Stimulated activated CD4-positive, alpha-beta T cell treated with anti-CD3 and anti-CD28 coated beads, Interleukin-1b, Interleukin-23, amount 100 ng/mL, for 24 hours (primary cell): ENCODE measurements around the gene WDFY1.
A peak's percentile ranks its signal among the peaks of the same experiment; 100 is the strongest.

Experiments
- DNase-seq, 4 experiments: peaks; one replicate each; pipeline ENCODE4 v3.0.0-alpha.2; 2020; ENCODE audit warnings: low read depth in 4 of 4, low spot score in 1 of 4

The WDFY1 gene

DNA sequence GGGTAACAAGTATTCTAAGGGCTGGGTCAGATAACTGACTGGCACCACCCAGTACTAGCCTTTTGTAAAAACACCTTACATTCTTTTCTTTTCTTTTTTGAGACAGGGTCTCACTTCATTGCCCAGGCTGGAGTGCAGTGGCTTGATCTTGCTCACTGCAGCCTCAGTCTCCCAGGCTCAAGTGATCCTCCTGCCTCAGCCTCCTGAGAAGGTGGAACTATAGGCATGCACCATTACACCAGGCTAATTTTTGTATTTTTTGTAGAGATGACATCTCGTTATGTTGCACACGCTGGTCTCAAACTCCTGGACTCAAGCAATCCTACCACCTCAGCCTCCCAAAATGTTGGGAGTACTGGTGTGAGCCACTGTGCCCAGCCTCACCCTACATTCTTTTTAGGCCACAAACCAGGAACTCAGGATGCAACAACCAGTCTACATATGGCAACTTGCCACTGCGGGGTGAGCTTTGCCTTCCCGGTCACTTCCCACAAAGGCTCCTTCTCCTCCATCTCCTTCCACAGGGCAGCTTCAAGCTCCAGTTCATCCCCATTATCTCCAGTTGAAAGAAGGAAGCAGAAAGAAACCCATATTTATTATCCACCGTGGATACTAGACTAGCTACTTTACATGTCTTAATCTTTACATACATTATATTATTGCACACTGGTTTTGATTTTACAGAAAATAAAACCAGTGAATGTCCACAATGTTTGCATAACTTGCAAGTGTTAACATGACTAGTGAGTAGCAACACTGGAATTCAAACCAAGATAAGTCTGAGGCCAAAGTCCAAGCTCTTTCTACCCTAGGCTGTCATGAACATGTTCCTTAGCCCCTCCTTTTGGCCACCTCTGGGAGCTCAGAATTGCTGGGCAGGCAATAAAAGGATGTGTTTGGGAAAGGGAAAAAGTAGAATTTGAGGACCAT is 84.1 kb downstream of the WDFY1 start:
- DNase-seq, result no peak

DNA sequence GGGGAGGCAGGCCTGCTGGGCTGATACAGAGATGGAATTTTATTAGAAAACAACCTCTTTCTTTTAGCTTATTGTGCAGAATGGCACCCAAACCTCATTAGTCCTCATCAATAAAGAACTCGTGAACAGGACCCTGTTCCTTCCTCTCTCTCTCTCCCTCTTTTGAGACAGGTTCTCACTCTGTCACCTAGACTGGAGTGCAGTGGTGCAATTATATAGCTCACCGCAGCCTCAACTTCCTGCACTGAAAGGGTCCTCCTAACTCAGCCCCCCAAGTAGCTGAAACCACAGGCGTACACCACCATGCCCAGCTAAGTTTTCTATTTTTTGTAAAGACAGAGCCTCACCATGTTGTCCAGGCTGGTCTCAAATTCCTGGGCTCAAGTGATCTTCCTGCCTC is 86.1 kb downstream of the WDFY1 start:
- DNase-seq, result no peak

DNA sequence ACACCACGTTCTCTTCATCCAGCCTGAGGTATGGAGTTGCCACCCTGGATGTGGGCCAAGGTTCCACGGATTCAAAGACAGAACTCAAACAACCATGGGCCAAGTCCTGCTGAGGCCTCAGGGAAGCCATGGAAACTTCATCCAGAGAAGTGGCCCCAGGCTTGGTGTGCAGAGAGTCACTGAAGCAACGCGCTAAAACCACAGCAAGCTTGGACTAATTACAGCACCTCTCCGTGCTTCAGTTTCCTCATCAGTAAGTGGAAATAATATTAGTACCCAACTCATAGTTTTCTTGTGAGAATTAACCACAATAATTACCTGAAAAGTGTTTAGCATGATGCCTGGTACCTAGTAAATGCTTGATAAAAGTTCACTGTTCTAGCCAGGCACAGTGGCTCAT is 88.6 kb downstream of the WDFY1 start:
- no peak for DNase-seq

DNA sequence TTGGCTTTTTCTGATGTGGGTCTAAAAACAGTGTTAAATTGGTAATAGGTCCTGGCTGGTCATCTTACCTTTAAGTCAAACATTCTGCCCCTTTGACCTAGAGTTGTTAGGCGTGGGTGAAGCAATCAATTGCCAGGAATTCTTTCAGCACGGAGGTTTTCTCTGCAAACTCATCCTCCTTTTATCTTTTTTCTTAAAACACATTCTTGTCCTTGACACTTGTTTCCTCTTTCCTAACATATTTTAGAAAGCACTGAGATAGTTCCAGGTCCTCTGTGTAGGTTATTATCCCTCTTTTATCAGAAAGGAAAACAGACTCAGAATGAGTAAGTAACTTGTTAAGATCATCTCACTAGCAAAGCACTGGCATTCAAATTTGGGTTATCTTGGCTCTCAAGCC is 89.1 kb downstream of the WDFY1 start:
- no peak for DNase-seq

DNA sequence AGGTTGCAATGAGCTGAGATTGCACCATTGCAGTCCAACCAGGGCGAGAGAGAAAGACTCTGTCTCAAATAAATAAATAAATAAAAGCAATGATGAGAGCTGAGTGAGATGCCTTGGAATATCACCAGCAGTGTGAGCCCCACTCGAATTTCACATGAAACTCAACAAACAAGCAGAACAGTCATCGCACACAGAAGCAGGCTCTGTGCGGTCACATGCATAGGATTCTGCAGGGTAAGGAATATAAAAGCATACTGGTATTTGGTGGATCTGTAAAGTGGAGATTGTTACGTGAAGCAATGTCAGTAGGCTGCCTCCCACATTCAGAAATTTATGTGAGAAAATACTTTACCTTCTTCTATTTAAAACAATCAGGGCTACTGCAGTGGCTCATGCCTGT is 89.7 kb downstream of the WDFY1 start:
- no peak for DNase-seq

DNA sequence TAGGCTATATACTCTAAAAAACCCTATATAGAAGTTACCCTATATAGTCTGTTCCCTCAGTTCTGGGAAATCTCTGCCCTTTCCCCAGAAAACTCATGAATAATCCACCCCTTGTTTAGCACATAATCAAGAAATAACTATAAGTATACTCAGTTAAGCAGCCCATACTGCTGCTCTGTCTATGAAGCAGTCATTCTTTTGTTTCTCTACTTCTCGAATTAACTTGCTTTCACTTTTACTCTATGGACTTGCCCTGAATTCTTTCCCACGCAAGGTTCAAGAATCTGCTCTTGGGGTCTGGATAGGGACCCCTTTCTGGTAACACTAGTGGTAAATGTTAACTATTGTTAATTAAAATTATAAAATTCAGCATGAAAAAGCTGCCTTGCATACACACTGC is 90.4 kb downstream of the WDFY1 start:
- no peak for DNase-seq

DNA sequence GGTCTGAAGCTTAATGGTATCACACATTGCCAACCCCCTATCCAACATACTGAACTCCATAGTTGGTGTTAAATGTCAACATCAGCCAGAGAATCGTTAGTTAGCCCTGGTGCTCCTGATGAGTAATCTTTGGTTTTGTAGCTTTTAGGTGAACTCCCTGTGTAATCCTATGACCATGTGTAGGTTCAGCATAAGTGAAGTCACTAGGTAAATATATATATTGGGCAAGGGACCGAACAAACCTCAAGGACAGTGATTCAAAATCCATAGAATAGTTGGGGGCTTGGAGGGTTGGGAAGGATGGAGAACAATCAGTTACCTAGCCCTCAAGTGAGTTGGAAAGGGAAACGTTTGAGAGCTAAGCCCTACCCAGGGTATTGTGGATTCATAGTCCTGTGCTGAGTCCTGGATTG is 91.7 kb downstream of the WDFY1 start:
- DNase-seq, result no peak

DNA sequence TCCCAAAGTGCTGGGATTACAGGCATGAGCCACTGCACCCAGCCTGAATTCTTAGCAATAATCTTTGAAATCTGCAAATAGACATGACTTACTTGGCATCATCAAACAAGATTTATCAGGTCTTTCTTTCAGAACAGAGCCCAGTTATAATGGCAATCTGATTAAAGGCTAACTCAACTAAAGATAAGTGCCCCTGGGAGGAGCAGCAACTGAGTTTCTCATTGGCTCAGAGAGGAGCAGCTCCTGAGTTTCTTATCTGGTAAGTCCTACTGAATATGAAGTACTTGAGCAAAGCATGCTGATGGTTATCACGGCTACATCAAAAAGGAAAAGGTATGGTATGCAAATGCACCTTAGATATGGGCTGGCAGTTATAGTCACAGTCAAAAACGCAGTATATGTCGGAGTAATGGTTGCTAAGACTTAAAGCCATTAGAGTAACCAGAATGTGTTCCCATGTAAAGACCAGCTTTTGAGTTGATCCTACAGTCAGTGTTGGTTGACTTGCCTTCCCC is 92.8 kb downstream of the WDFY1 start:
- DNase-seq, result no peak

DNA sequence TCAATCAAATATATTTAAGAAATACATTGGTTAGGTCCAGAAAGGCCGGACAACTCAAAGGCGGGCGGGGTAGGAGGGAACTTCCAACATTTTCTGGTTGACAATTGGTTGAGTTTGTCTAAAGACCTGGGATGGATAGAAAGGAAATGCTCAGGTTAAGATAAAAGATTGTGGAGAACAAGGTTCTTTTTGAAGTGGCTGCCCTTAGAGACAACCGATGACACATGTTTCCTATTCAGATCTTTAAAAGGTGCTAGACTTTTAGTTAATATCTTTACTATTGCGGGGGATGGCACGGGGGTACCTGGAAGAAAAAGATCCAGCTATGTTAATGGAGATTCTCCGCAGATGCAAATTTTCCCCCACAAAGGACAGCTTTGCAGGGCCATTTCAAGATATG is 97.7 kb downstream of the WDFY1 start:
- no peak for DNase-seq

DNA sequence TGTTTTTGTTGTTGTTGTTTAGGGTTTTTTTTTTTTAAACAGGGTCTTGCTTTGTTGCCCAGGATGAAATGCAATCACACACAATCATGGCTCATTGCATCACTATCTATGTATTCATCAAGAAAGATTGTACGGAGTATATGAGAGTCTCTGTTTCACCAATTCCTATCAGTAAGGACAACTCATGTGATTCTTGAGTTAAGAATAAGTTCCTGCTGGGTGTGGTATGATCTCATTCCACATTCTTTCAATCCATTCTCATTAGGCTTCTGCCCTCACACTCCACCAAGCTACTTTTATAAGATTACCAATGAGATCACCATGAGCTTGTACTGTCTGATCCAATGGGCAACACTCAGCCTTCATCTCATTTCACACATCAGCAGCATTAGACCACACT is 98.6 kb downstream of the WDFY1 start:
- no peak for DNase-seq

DNA sequence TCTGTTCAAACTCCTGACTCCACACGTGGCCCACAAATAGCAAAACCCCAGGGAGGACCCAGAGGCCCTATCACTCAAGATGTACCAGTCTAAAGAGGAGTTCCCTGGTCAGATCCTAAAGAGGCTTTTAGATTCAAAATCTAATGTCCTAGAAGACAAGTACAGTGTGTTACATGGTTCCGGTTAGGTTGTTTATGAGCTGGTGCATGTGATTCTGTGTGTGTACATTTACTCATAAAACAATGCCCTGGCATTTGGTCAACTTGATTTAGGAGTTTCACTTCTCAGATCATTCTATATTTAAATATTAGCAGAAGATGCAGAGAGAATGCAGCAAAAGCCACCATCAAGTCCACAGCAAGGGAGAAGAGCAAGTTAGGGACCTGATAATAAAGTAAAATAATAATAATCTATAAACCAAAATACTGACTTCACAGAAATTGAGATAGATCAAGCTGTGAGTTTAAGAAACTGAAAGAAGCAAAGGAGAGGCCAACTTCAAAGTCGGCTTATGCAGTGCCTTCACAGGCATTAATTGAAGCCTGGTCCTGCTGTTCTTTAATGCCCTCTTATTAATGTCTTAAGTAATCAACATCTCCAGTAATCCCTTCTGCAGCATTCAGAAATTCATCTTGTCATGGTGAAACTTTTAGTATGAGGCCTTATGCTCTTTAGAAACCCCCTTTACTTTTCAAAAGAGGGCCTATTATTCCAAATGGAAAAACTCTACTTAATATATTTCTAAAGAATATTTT is 103.5 kb downstream of the WDFY1 start:
- DNase-seq, result no peak

DNA sequence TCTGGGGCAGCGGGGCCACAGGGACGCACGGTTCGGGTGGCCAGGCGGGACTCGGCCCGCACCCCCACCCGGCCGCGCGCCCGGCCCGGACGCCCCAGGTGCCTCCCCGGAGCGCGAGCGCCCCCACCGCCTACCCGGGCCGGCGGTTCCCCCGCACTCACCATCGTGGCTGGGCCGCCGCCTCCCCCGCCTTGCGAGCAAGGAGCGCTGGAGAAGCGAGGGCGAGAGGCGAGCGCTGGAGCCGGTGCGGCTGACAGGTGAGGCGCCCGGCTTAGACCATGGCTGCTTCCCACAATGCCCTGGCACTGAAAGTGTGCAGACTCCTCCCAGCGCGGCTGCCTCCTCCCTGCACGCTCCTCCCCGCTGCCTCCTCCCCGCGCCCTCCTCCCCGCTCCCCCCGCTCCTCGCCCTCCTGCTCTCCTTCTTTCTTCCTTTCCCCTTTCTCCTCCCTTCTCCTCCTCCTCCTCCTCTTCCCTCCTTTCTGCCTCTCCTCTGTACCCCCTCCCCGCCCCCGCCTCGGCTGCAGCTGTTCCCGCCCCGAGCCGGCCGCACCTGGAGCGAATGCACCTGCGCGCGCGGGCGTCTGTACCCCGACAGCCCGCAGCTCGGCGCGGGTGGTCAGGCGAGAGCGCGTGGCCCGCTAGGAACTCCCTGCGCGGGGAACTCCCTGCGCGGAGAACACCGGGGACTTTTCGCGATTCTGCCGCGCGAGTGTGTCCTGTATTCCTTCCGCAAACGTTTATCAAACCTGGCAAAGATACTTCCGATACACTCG is 107.7 kb downstream of the WDFY1 start, which contains the start of gene AP1S3:
Gene AP1S3, minus strand, starts transcription at position 296 of the 775 bp plus-strand sequence. Its CDS starts 132 bp downstream, at position 164.
- peak; percentile 34 to 69 (median 54) for DNase-seq

DNA sequence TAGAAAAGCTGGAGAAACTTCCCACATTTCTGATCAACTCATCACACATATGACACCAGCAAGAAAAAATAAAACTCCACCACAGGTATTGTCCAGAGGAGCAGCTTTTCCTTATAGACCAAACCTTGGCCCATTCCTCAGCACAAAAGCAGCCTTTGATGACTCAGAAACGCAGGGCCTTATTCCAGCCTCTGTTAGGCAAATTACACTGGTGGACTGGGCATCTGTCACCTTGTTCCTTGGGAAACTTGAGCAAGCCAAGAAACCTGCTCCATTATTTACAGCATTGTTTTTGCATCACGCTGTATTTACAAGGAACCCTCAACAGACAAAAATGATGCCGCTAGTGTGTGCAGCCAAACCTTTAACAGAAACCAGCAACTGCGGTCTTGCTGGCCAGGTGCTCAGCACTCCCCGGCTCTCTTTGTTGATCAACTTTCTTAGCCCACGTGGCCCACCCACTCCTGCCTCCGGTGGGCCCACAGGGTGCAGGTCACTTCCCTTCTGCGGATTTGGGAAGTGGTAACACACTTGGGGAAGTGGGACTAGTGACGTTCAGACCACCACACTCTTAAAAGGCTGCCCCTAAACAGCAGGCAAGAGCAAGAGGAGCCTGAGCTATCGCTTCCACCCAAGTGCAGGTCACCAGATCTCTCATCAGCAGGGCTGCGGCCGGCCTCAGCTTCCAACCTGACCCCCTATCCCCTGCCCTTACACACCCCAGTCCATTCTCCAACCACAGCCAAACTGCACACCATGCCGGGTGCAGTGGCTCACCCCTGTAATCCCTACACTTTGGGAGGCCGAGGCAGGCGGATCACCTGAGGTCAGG is 109.2 kb downstream of the WDFY1 start:
- DNase-seq, result no peak

DNA sequence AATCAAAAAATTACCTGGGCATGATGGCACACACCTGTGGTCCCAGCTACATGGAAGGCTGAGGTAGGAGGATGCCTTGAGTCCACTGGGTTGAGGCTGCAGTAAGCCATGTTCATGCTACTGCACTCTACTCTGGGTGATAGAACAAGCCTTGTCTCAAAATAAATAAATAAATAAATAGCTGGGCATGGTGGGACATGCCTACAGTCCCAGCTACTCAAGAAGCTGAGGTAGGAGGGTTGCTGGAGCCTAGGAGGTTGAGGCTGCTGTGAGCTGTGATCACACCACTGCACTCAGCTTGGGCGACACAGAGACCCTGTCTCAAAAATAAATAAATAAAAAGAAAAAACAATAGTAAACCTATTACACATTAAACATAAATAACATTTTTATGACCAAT is 110.7 kb downstream of the WDFY1 start:
- no peak for DNase-seq

DNA sequence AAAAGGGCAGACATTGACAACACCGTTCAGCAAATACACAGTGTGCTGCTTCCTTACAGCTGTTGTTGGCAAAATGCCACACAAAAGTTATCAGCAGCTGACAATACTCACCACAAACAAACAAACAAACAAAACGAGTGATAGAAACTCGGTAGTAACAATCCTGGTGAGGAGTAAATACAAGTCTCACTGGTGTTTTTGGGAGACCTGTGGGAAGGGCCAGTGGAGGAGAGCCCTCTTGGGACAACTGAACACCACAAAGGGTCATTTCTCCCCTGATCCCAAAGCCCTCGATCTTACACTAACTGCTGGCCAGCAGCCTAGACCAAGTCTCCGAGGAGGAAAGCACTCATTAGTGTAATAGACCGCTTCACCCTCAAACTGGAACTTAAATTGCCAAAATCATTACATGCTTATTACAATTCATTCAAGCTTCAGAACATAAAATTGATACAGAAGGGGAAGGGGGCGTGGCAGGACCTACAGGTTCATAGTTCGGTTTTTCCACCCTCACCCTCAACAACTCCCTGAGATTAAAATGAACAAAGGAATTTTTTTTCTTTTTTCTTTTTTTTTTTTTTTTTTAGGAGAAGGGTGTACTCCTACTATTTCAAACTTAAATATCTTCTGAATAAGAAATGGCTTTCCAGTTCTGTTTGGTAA is 112.8 kb downstream of the WDFY1 start:
- DNase-seq, result no peak

DNA sequence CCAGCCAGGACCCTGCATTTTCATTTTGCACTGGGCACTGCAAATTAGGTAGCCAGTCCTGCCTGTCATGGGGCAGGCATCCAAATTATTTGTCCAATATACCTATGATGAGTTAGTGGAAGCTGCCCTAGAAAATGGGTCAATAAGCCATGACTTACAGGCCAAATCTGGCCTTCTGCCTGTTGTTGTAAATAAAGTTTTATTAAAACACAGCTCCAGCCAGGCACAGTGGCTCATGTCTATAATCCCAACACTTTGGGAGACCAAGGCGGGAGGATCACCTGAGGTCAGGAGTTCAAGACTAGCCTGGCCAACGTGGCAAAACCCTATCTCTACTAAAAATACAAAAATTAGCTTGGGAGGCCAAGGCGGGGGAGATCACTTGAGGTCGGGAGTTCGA is 116.0 kb downstream of the WDFY1 start:
- DNase-seq, result no peak

DNA sequence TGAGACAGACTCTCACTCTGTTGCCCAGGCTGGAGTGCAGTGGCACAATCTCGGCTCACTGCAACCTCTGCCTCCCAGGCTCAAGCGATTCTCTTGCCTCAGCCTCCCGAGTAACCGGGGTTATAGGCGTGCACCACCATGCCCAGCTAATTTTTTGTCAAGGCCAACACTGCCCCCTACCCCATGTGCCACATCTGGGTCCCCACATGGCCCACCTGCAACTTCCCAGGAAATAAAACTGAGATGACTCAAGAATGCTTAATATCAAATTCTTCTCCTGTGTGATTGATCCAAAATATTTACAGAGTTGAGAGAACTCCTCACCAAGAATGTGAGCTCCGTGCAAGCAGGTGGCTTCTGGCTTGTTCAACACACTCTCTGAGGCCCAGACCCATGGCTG is 116.8 kb downstream of the WDFY1 start:
- DNase-seq, result no peak

DNA sequence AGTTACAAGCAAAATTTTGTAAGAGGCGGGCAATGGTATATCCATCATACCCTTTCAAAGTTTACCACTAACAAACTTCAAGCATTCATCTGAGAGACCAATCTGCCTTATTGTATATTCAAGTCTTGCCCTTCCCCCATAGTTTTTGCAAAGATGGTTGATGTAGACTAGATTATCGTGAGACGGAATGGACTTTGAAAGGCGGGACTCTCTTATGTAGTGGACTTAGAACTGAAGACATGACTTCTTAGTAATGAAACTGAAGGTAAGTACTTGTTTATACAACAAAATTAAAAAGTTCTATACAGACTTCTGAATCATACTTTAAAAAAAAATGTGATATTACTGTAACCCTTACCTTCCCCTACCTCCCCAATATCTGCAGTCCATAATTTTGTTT is 118.1 kb downstream of the WDFY1 start:
- no peak for DNase-seq
